ENCODE data around the gene EIF4EBP3. TPM values are rescaled to one million over a fixed set of nuclear protein-coding genes. Genes with fewer than 3 reads are reported as not detected.
"Not testable (repeated sequence)": the region's sequence is repeated elsewhere in the genome, so short reads cannot be mapped to it uniquely, and the experiment has no call there.

The EIF4EBP3 gene
- total and polyA plus RNA-seq, 8 donors = 7.2 to 55.5 (median 13.7) TPM

DNA sequence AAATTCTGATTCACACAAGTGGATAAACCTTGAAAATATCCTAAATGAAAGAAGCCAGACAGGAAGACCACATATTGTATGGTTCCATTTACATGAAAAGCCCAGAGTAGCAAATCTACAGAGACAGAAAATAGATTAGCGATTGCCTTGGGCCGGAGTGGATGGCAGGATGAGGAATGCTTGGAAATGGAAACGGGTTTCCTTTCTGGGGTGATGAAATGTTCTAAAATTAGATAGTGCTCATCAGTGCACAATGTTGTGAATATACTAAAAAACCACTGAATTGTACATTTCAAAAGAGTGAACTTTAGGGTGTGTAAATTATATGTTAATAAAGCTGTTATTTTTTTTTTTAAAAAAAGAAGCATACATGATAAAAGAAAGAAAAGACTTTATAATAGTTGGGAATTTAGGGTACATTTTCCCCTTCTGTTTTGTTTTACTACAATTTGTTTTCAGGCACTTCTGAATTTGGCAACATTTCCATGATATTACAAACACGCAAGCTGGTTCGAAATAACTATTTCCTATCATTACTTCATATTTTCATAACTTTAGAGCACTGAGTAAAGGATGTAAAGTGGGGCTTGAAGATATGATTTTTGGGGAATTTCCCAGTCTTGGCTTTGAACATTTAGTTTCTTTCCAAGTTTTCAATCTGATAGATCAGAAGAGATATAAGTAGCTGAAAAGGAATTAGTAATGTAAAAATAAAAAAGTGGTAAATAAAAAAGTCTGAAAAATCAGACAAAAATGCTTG, 41.0 kb downstream of the EIF4EBP3 start:
- intact Hi-C loops (cut with DNase I) = no loop called here
- 73 to 81% methylated on average over 5 of the region's 5 CpGs for WGBS, 2 donors
- FAIRE-seq = no peak

GRCh38 chr5:140590861-140591260, 43.4 kb downstream of the EIF4EBP3 start:
- intact Hi-C loops (cut with DNase I) = no loop called here
- DNase-seq = no peak
- no peak overlapping the region for H3K4me3 ChIP-seq
- no peak for FAIRE-seq
- H3K9me3 ChIP-seq = no peaks in the 10 kb centered on the region
- H3K36me3 ChIP-seq = no peaks in the 10 kb centered on the region
- no peak overlapping the region for H3K27ac ChIP-seq
- no peak for ATAC-seq
- peaks cover 0 to 9% (median 0%) of the 10 kb centered on the region in 3 donors for H3K4me1 ChIP-seq
- WGBS, 2 donors = 78% methylated on average over 7 of the region's 7 CpGs
- no peaks in the 10 kb centered on the region for H3K27me3 ChIP-seq
- no peak for TF ChIP-seq CTCF (IDR thresholded peaks at IDR 0.05)

More for the DNA sequence above, 41.0 kb downstream of the EIF4EBP3 start:
- ATAC-seq (peak in 2 of 4 donors; percentile 31 to 66), DNase-seq (no peak)
- Histone ChIP-seq H3K27me3 (no peaks in the 10 kb centered on the region), H3K4me1 (no peaks in the 10 kb centered on the region), H3K4me3 (no peak overlapping the region), H3K9me3 (no peaks in the 10 kb centered on the region), H3K27ac (peak overlapping the region in 1 of 4 donors; percentile 8), H3K36me3 (no peaks in the 10 kb centered on the region)
- no peak for TF ChIP-seq CTCF (IDR thresholded peaks at IDR 0.05)

DNA sequence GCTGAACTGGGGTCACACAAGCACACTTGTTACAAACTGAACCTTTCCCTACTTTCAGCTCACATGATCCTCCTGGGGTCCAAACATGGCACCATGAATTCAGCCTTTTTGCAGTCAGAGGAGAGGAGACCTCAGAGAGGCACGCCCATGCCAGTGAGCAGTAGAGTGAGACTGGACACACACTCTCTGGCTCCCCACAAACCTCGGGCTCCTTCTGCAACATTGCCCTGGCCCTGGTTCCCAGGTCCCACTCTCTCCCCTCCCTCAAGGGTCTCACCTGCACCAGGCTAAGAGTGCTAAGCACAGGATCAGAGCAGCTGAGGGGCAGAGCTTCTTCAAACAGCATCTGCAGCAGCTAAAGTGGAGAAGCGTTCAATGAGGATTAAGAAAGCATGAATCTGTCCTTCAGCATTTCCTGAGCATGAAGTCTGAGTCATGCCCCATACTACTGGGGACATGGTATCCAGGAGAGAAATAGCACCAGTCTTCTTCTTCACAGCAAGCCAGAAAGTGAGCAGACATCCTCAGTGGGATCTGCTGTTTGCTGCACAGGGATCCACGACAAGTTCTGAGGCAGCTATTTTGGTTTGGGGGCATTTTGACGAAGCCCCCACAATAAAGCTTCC, 44.4 kb downstream of the EIF4EBP3 start:
- Histone ChIP-seq H3K4me3 (no peak overlapping the region), H3K36me3 (no peaks in the 10 kb centered on the region), H3K4me1 (peaks cover 0 to 10% (median 0%) of the 10 kb centered on the region in 3 donors), H3K27ac (no peak overlapping the region), H3K9me3 (no peaks in the 10 kb centered on the region), H3K27me3 (no peaks in the 10 kb centered on the region)
- ATAC-seq (no peak), DNase-seq (no peak), FAIRE-seq (no peak)
- TF ChIP-seq CTCF (IDR thresholded peaks at IDR 0.05) = no peak
- intact Hi-C loops (cut with DNase I) = no loop called here
- 65 to 72% methylated on average over 5 of the region's 5 CpGs for WGBS, 2 donors

DNA sequence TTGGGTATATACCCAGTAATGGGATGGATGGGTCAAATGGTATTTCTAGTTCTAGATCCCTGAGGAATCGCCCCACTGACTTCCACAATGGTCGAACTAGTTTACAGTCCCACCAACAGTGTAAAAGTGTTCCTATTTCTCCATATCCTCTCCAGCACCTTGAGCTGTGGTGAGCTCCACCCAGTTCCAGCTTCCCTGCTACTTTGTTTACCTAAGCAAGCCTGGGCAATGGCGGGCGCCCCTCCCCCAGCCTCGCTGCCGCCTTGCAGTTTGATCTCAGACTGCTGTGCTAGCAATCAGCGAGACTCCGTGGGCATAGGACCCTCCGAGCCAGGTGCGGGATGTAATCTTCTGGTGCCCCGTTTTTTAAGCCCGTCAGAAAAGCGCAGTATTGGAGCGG, 45.6 kb downstream of the EIF4EBP3 start:
- peak overlapping the region in 1 of 4 donors; percentile 10 for H3K4me3 ChIP-seq
- H3K27ac ChIP-seq; intact Hi-C loops (cut with DNase I); H3K4me1 ChIP-seq; ATAC-seq; H3K36me3 ChIP-seq; H3K27me3 ChIP-seq; FAIRE-seq; DNase-seq; H3K9me3 ChIP-seq: not testable (repeated sequence)
- WGBS, 2 donors = 25 to 27% methylated on average over 11 to 12 of the region's 14 CpGs

GRCh38 chr5:140594169-140594568, 46.7 kb downstream of the EIF4EBP3 start:
- no peaks in the 10 kb centered on the region for H3K9me3 ChIP-seq
- H3K36me3 ChIP-seq = no peaks in the 10 kb centered on the region
- peaks cover 0 to 10% (median 0%) of the 10 kb centered on the region in 3 donors for H3K4me1 ChIP-seq
- H3K4me3 ChIP-seq = no peak overlapping the region
- WGBS, 2 donors = 66 to 69% methylated on average over 6 of the region's 6 CpGs
- ATAC-seq = no peak
- H3K27ac ChIP-seq = no peak overlapping the region
- TF ChIP-seq CTCF (IDR thresholded peaks at IDR 0.05) = no peak
- intact Hi-C loops (cut with DNase I) = no loop called here
- peak in 3 of 6 donors; percentile 51 to 77 (median 61) for DNase-seq
- no peaks in the 10 kb centered on the region for H3K27me3 ChIP-seq
- no peak for FAIRE-seq
